Mesothelial cell of epicardium (in vitro differentiated cells): ENCODE results near the gene CLSTN2. TPM values are rescaled to one million over a fixed set of nuclear protein-coding genes. Genes with fewer than 3 reads are reported as not detected.

Experiments used
- DNase-seq, 2 experiments: peaks; one replicate each; pipeline ENCODE4 v3.0.0; 2021; ENCODE audit warnings: low spot score in 2 of 2; ENCODE audit not compliant: unreplicated experiment in 2 of 2
- H3K27ac Mint-ChIP-seq: 2 replicates; pipeline ENCODE4 v1.8.0; 2021; ENCODE audit warnings: mixed read lengths
- H3K27me3 Mint-ChIP-seq: 2 replicates; pipeline ENCODE4 v1.8.0; 2021; ENCODE audit warnings: low read depth, mixed read lengths
- H3K36me3 Mint-ChIP-seq: 2 replicates; pipeline ENCODE4 v1.8.0; 2021; ENCODE audit warnings: mixed read lengths
- H3K4me1 Mint-ChIP-seq: 2 replicates; pipeline ENCODE4 v1.8.0; 2021; ENCODE audit warnings: mixed read lengths
- H3K4me3 Mint-ChIP-seq: 2 replicates; pipeline ENCODE4 v1.8.0; 2021; ENCODE audit warnings: mild to moderate bottlenecking, moderate library complexity, mixed read lengths
- H3K9me3 Mint-ChIP-seq: 2 replicates; pipeline ENCODE4 v1.8.0; 2021; ENCODE audit warnings: mixed read lengths
- CTCF ChIP-seq: fragments of 200-600 bp; sonication (generic); IDR thresholded peaks from one replicate; pipeline ENCODE4 v1.5.0; 2021; ENCODE audit warnings: antibody characterized with exemption; ENCODE audit not compliant: unreplicated experiment
- total RNA-seq: library from RNA; stranded (reverse); gene quantifications from 3 replicates; pipeline ENCODE4 v1.2.1, GENCODE V29; 2021

Gene CLSTN2
- total RNA-seq, 1 donor from 2014 or later: 18.2 TPM

- Mint-ChIP-seq H3K36me3 (no peaks in the 10 kb centered on the region), H3K4me1 (peaks cover 8% of the 10 kb centered on the region), H3K9me3 (no peaks in the 10 kb centered on the region), H3K27me3 (no peaks in the 10 kb centered on the region), H3K4me3 (no peak overlapping the region), H3K27ac (no peak overlapping the region)
- no peak for DNase-seq
- TF ChIP-seq CTCF: no peak
These were observed 311.6 kb downstream of the CLSTN2 start for GRCh38 chr3:140246578-140246977.

GRCh38 chr3:140247775-140248174 is 312.8 kb downstream of the CLSTN2 start:
- Mint-ChIP-seq H3K36me3 (no peaks in the 10 kb centered on the region), H3K4me1 (peaks cover 11% of the 10 kb centered on the region), H3K27ac (no peak overlapping the region), H3K27me3 (no peaks in the 10 kb centered on the region), H3K4me3 (no peak overlapping the region), H3K9me3 (no peaks in the 10 kb centered on the region)
- no peak for DNase-seq
- TF ChIP-seq CTCF: no peak

- Mint-ChIP-seq H3K27ac (no peak overlapping the region), H3K27me3 (no peaks in the 10 kb centered on the region), H3K36me3 (no peaks in the 10 kb centered on the region), H3K9me3 (peaks cover under 1% of the 10 kb centered on the region), H3K4me3 (no peak overlapping the region), H3K4me1 (peaks cover 11% of the 10 kb centered on the region)
- no peak for DNase-seq
- no peak for TF ChIP-seq CTCF
These were observed 314.2 kb downstream of the CLSTN2 start for GRCh38 chr3:140249188-140249587.

- H3K9me3 Mint-ChIP-seq: peaks cover 11% of the 10 kb centered on the region
- H3K4me1 Mint-ChIP-seq: peaks cover 10% of the 10 kb centered on the region
- no peak for DNase-seq
- H3K36me3 Mint-ChIP-seq: no peaks in the 10 kb centered on the region
- no peak overlapping the region for H3K4me3 Mint-ChIP-seq
- H3K27me3 Mint-ChIP-seq: no peaks in the 10 kb centered on the region
- TF ChIP-seq CTCF: no peak
- H3K27ac Mint-ChIP-seq: no peak overlapping the region
These were observed 315.2 kb downstream of the CLSTN2 start for GRCh38 chr3:140250010-140250855.

GRCh38 chr3:140250945-140251344 is 316.0 kb downstream of the CLSTN2 start:
- no peak overlapping the region for H3K4me3 Mint-ChIP-seq
- DNase-seq: no peak
- no peak for TF ChIP-seq CTCF
- peaks cover 13% of the 10 kb centered on the region for H3K9me3 Mint-ChIP-seq
- no peaks in the 10 kb centered on the region for H3K27me3 Mint-ChIP-seq
- no peaks in the 10 kb centered on the region for H3K36me3 Mint-ChIP-seq
- peaks cover 7% of the 10 kb centered on the region for H3K4me1 Mint-ChIP-seq
- no peak overlapping the region for H3K27ac Mint-ChIP-seq
